ENCODE measurements around the gene SLIT3. TPM values are rescaled to one million over a fixed set of nuclear protein-coding genes. Genes with fewer than 3 reads are reported as not detected.

SLIT3 gene
- total RNA-seq, 1 donor from 2014 or later: 3.2 TPM

- Mint-ChIP-seq H3K36me3 (ENCODE audit: low read depth, unreplicated experiment) (no peaks in the 10 kb centered on the region), H3K4me3 (ENCODE audit: unreplicated experiment) (no peak overlapping the region), H3K27me3 (ENCODE audit: unreplicated experiment) (no peaks in the 10 kb centered on the region), H3K4me1 (ENCODE audit: unreplicated experiment) (no peaks in the 10 kb centered on the region), H3K27ac (ENCODE audit: unreplicated experiment) (no peak overlapping the region), H3K9me3 (ENCODE audit: unreplicated experiment) (no peaks in the 10 kb centered on the region)
- no peak for TF ChIP-seq CTCF (IDR thresholded peaks at IDR 0.05; ENCODE audit: unreplicated experiment)
- DNase-seq (ENCODE audit: low spot score): no peak
Observed at GRCh38 chr5:169178754-169179153, 122.2 kb downstream of the SLIT3 start.

GRCh38 chr5:169178274-169178673, 122.7 kb downstream of the SLIT3 start:
- Mint-ChIP-seq H3K4me1 (ENCODE audit: unreplicated experiment) (no peaks in the 10 kb centered on the region), H3K27me3 (ENCODE audit: unreplicated experiment) (no peaks in the 10 kb centered on the region), H3K4me3 (ENCODE audit: unreplicated experiment) (no peak overlapping the region), H3K36me3 (ENCODE audit: low read depth, unreplicated experiment) (no peaks in the 10 kb centered on the region), H3K9me3 (ENCODE audit: unreplicated experiment) (no peaks in the 10 kb centered on the region), H3K27ac (ENCODE audit: unreplicated experiment) (no peak overlapping the region)
- TF ChIP-seq CTCF (IDR thresholded peaks at IDR 0.05; ENCODE audit: unreplicated experiment): no peak
- DNase-seq (ENCODE audit: low spot score): no peak

- no peaks in the 10 kb centered on the region for H3K9me3 Mint-ChIP-seq (ENCODE audit: unreplicated experiment)
- no peak for TF ChIP-seq CTCF (IDR thresholded peaks at IDR 0.05; ENCODE audit: unreplicated experiment)
Observed at GRCh38 chr5:169176709-169177694, 123.9 kb downstream of the SLIT3 start.

GRCh38 chr5:169175733-169176132, 125.2 kb downstream of the SLIT3 start:
- DNase-seq (ENCODE audit: low spot score): no peak
- Mint-ChIP-seq H3K4me1 (ENCODE audit: unreplicated experiment) (no peaks in the 10 kb centered on the region), H3K36me3 (ENCODE audit: low read depth, unreplicated experiment) (no peaks in the 10 kb centered on the region), H3K4me3 (ENCODE audit: unreplicated experiment) (no peak overlapping the region), H3K27ac (ENCODE audit: unreplicated experiment) (no peak overlapping the region), H3K9me3 (ENCODE audit: unreplicated experiment) (no peaks in the 10 kb centered on the region), H3K27me3 (ENCODE audit: unreplicated experiment) (no peaks in the 10 kb centered on the region)
- TF ChIP-seq CTCF (IDR thresholded peaks at IDR 0.05; ENCODE audit: unreplicated experiment): no peak

More at GRCh38 chr5:169176709-169177694, 123.9 kb downstream of the SLIT3 start:
- H3K4me1 Mint-ChIP-seq (ENCODE audit: unreplicated experiment): no peaks in the 10 kb centered on the region
- no peaks in the 10 kb centered on the region for H3K27me3 Mint-ChIP-seq (ENCODE audit: unreplicated experiment)
- no peak overlapping the region for H3K4me3 Mint-ChIP-seq (ENCODE audit: unreplicated experiment)
- no peak overlapping the region for H3K27ac Mint-ChIP-seq (ENCODE audit: unreplicated experiment)
- DNase-seq (ENCODE audit: low spot score): no peak
- H3K36me3 Mint-ChIP-seq (ENCODE audit: low read depth, unreplicated experiment): no peaks in the 10 kb centered on the region

- Mint-ChIP-seq H3K27ac (ENCODE audit: unreplicated experiment) (no peak overlapping the region), H3K4me3 (ENCODE audit: unreplicated experiment) (no peak overlapping the region), H3K27me3 (ENCODE audit: unreplicated experiment) (no peaks in the 10 kb centered on the region), H3K4me1 (ENCODE audit: unreplicated experiment) (no peaks in the 10 kb centered on the region), H3K9me3 (ENCODE audit: unreplicated experiment) (no peaks in the 10 kb centered on the region), H3K36me3 (ENCODE audit: low read depth, unreplicated experiment) (no peaks in the 10 kb centered on the region)
- no peak for TF ChIP-seq CTCF (IDR thresholded peaks at IDR 0.05; ENCODE audit: unreplicated experiment)
- DNase-seq (ENCODE audit: low spot score): no peak
Observed at GRCh38 chr5:169174923-169175322, 126.0 kb downstream of the SLIT3 start.
